H1 (cell line): ENCODE measurements around the gene DMRT1. TPM values are rescaled to one million over a fixed set of nuclear protein-coding genes. Genes with fewer than 3 reads are reported as not detected.

Experiments
- CTCF ChIA-PET: fragments of 300-600 bp; sonication (Branson Sonifier 250); formaldehyde crosslinking; loops from one replicate; lab custom pipeline; 2021; ENCODE audit not compliant: partially characterized antibody; lab: Charles Lee
- POLR2A ChIA-PET: fragments of 300-600 bp; sonication (Branson Sonifier 250); formaldehyde crosslinking; loops from one replicate; lab custom pipeline; 2021; ENCODE audit warnings: inconsistent platforms; ENCODE audit not compliant: partially characterized antibody; lab: Charles Lee
- DNase-seq, 2 experiments: peaks; one replicate each; pipeline versions ENCODE4 v3.0.0 to v3.0.0-alpha.2; 2010 to 2022; ENCODE audit warnings: low spot score in 2 of 2, low read depth in 1 of 2, mixed read lengths in 1 of 2
- FAIRE-seq: peaks from 2 replicates; lab custom pipeline; 2011; peaks lifted over from hg19 to GRCh38; lab: Jason Lieb, UNC
- H2AFZ ChIP-seq: 2 replicates; pipeline ENCODE4 v1.8.1; 2012; ENCODE audit warnings: low read length, inconsistent platforms
- H2AK5ac ChIP-seq: 2 replicates; pipeline ENCODE4 v1.6.1; 2013; ENCODE audit warnings: low read depth, low read length
- H2BK120ac ChIP-seq: replicated peaks from 2 replicates; pipeline ENCODE3; 2013; ENCODE audit warnings: low read depth, low read length, inconsistent platforms
- H2BK12ac ChIP-seq: 2 replicates; pipeline ENCODE4 v1.6.1; 2013; ENCODE audit warnings: low read depth, low read length
- H2BK15ac ChIP-seq: 2 replicates; pipeline ENCODE4 v1.6.1; 2013; ENCODE audit warnings: low read length
- H2BK20ac ChIP-seq: 2 replicates; pipeline ENCODE4 v1.6.1; 2013; ENCODE audit warnings: low read length
- H2BK5ac ChIP-seq: 2 replicates; pipeline ENCODE4 v1.6.1; 2013; ENCODE audit warnings: low read depth, low read length
- H3K14ac ChIP-seq: 2 replicates; pipeline ENCODE4 v1.6.1; 2013; ENCODE audit warnings: inconsistent platforms; ENCODE audit not compliant: insufficient read length
- H3K18ac ChIP-seq: 2 replicates; pipeline ENCODE4 v1.6.1; 2013; ENCODE audit warnings: low read length; ENCODE audit errors: extremely low read depth
- H3K23ac ChIP-seq: 2 replicates; pipeline ENCODE4 v1.6.1; 2013; ENCODE audit warnings: inconsistent platforms; ENCODE audit not compliant: insufficient read length
- H3K23me2 ChIP-seq: 2 replicates; pipeline ENCODE4 v1.6.1; 2013; ENCODE audit warnings: low read depth, low read length
- H3K27ac ChIP-seq: 2 replicates; pipeline ENCODE4 v1.6.1; 2011; ENCODE audit warnings: low read depth, low read length, inconsistent platforms
- H3K27me3 ChIP-seq, 4 experiments: replicated peaks in 1 of 4; 1 replicate in 1 of 4; 2 replicates in 3 of 4; pipeline versions ENCODE4 v1.6.1 to v1.8.1; 2011 to 2013; ENCODE audit warnings: low read length in 3 of 4, mild to moderate bottlenecking in 3 of 4, inconsistent platforms in 2 of 4, mixed read lengths in 2 of 4, moderate library complexity in 1 of 4; ENCODE audit not compliant: control insufficient read depth in 3 of 4, insufficient read depth in 3 of 4; ENCODE audit errors: extremely low read depth in 1 of 4
- H3K36me3 ChIP-seq, 4 experiments: 2 replicates each; pipeline versions ENCODE4 v1.6.1 to v1.8.1; 2011 to 2013; ENCODE audit warnings: mild to moderate bottlenecking in 4 of 4, low read length in 3 of 4, moderate library complexity in 2 of 4, control low read depth in 1 of 4, inconsistent platforms in 1 of 4; ENCODE audit not compliant: insufficient read depth in 4 of 4, control insufficient read depth in 2 of 4
- H3K4ac ChIP-seq: replicated peaks from 2 replicates; pipeline ENCODE3; 2013; ENCODE audit warnings: low read length, low read depth, mixed read lengths, inconsistent platforms; ENCODE audit not compliant: insufficient read length
- H3K4me1 ChIP-seq, 4 experiments: replicated peaks in 1 of 4; 1 replicate in 1 of 4; 2 replicates in 3 of 4; pipeline versions ENCODE4 v1.6.1 to v1.8.1; 2011 to 2013; ENCODE audit warnings: low read length in 3 of 4, inconsistent platforms in 2 of 4, mixed read lengths in 1 of 4; ENCODE audit not compliant: insufficient read depth in 4 of 4, control insufficient read depth in 3 of 4
- H3K4me2 ChIP-seq, 2 experiments: 2 replicates each; pipeline versions ENCODE4 v1.6.1 to v1.8.1; 2011 to 2013; ENCODE audit warnings: low read depth in 2 of 2, low read length in 2 of 2, control low read depth in 1 of 2, inconsistent platforms in 1 of 2, mild to moderate bottlenecking in 1 of 2; ENCODE audit not compliant: insufficient read depth in 1 of 2
- H3K4me3 ChIP-seq, 4 experiments: fragments of 200-600, 300-600 bp in 1 of 4; sonication (generic), shearing (Covaris generic), sonication (Bioruptor Twin) in 1 of 4; 2 replicates each; pipeline versions ENCODE4 v1.5.1 to v1.8.1; 2011 to 2016; ENCODE audit warnings: low read length in 4 of 4, low read depth in 3 of 4, control low read depth in 2 of 4, inconsistent platforms in 2 of 4, mild to moderate bottlenecking in 2 of 4, mixed read lengths in 1 of 4, moderate library complexity in 1 of 4; ENCODE audit not compliant: insufficient read depth in 2 of 4; ENCODE audit errors: extremely low read depth in 1 of 4
- H3K56ac ChIP-seq: replicated peaks from 2 replicates; pipeline ENCODE3; 2013; ENCODE audit warnings: low read depth, mild to moderate bottlenecking, mixed read lengths, low read length, inconsistent platforms; ENCODE audit not compliant: insufficient read length
- H3K79me1 ChIP-seq: 2 replicates; pipeline ENCODE4 v1.6.1; 2013; ENCODE audit warnings: low read depth, low read length, control low read depth
- H3K79me2 ChIP-seq, 2 experiments: 2 replicates each; pipeline versions ENCODE4 v1.6.1 to v1.8.1; 2012 to 2013; ENCODE audit warnings: low read length in 2 of 2, mild to moderate bottlenecking in 2 of 2, inconsistent platforms in 1 of 2; ENCODE audit not compliant: insufficient read depth in 2 of 2, control insufficient read depth in 1 of 2
- H3K9ac ChIP-seq, 4 experiments: replicated peaks in 1 of 4; 1 replicate in 1 of 4; 2 replicates in 3 of 4; pipeline versions ENCODE4 v1.6.1 to v1.8.1; 2011 to 2013; ENCODE audit warnings: low read depth in 3 of 4, low read length in 3 of 4, control low read depth in 2 of 4, mild to moderate bottlenecking in 2 of 4, moderate library complexity in 2 of 4, inconsistent platforms in 1 of 4; ENCODE audit errors: extremely low read depth in 1 of 4
- H3K9me3 ChIP-seq, 2 experiments: 2 replicates each; pipeline versions ENCODE4 v1.6.1 to v1.8.1; 2012 to 2013; ENCODE audit warnings: mild to moderate bottlenecking in 2 of 2, moderate library complexity in 2 of 2, control low read depth in 1 of 2, inconsistent platforms in 1 of 2, low read depth in 1 of 2, low read length in 1 of 2, mixed read lengths in 1 of 2; ENCODE audit not compliant: insufficient read depth in 2 of 2
- H4K20me1 ChIP-seq, 2 experiments: replicated peaks in 1 of 2; 2 replicates each; pipeline versions ENCODE3 to v1.8.1; 2011 to 2013; ENCODE audit warnings: inconsistent platforms in 2 of 2, low read length in 2 of 2, mild to moderate bottlenecking in 1 of 2; ENCODE audit not compliant: insufficient read depth in 2 of 2, control insufficient read depth in 1 of 2
- H4K5ac ChIP-seq: 2 replicates; pipeline ENCODE4 v1.6.1; 2013; ENCODE audit warnings: low read length, low read depth, mixed read lengths, inconsistent platforms; ENCODE audit not compliant: insufficient read length
- H4K8ac ChIP-seq: 2 replicates; pipeline ENCODE4 v1.8.0; 2013; ENCODE audit warnings: mild to moderate bottlenecking, moderate library complexity, low read length, inconsistent platforms; ENCODE audit not compliant: insufficient read depth; ENCODE audit errors: extremely low read depth
- H4K91ac ChIP-seq: replicated peaks from 2 replicates; pipeline ENCODE3; 2013; ENCODE audit warnings: low read length, mixed read lengths, inconsistent platforms; ENCODE audit not compliant: insufficient read length
- BACH1 ChIP-seq: IDR thresholded peaks from 2 replicates; pipeline ENCODE4 v1.6.1; 2012; ENCODE audit warnings: low read length, improper control_type of control experiment
- CTCF ChIP-seq, 3 experiments: IDR thresholded peaks; 1 replicate in 2 of 3; 2 replicates in 1 of 3; pipeline versions ENCODE4 v1.5.1 to v1.6.1; 2011; ENCODE audit warnings: low read length in 3 of 3, mild to moderate bottlenecking in 3 of 3, inconsistent platforms in 2 of 3, low read depth in 1 of 3, moderate library complexity in 1 of 3; ENCODE audit not compliant: insufficient read depth in 1 of 3; ENCODE audit errors: control extremely low read depth in 1 of 3
- JUN ChIP-seq: IDR thresholded peaks from 2 replicates; pipeline ENCODE4 v1.6.1; 2011; ENCODE audit warnings: low read depth, mild to moderate bottlenecking, improper control_type of control experiment, low read length
- PHF8 ChIP-seq: fragments of 200-600 bp; sonication (generic); conservative IDR thresholded peaks from 2 replicates; pipeline ENCODE4 v1.7.1; 2012; ENCODE audit warnings: low read depth, mild to moderate bottlenecking, inconsistent platforms, low read length, moderate library complexity
- RAD21 ChIP-seq, 2 experiments: IDR thresholded peaks in 1 of 2; conservative IDR thresholded peaks in 1 of 2; 2 replicates each; pipeline ENCODE4 v1.6.1; 2011; ENCODE audit warnings: low read depth in 2 of 2, low read length in 2 of 2, improper control_type of control experiment in 1 of 2, inconsistent platforms in 1 of 2, mild to moderate bottlenecking in 1 of 2, moderate library complexity in 1 of 2
- WGBS, 2 experiments: shearing (Covaris generic) in 1 of 2; methylation state at CpG; one replicate each; pipeline versions ENCODE4 v1.1.6 to v1.1.7; 2013 to 2015; ENCODE audit warnings: low lambda C conversion rate in 2 of 2, mixed read lengths in 2 of 2, inconsistent platforms in 1 of 2, low coverage in 1 of 2, missing lambda C conversion rate in 1 of 2; ENCODE audit not compliant: insufficient replicate concordance in 2 of 2, insufficient coverage in 1 of 2, insufficient read length in 1 of 2; ENCODE audit errors: extremely low coverage in 1 of 2, missing lambda C conversion rate in 1 of 2; 5-methylcytosine and 5-hydroxymethylcytosine counted together
- polyA plus RNA-seq, 7 experiments: library from polyadenylated mRNA; depleted of rRNA in 3 of 7; stranded (reverse) in 5 of 7; unstranded in 2 of 7; fragments of >200 nt in 5 of 7; fragments of 200-250 nt in 2 of 7; gene quantifications; 1 replicate in 5 of 7; 2 replicates in 1 of 7; 4 replicates in 1 of 7; pipeline versions ENCODE4 v1.2.1 to v1.2.3, GENCODE V29; 2011 to 2013; ENCODE audit warnings: missing spikeins in 2 of 7, mixed read lengths in 2 of 7
- total RNA-seq: library from RNA; stranded (reverse); fragmentation: NEBNext Ultra II Directional; extraction: Animal tissue kit (Norgen Biotek cat#: 25700); gene quantifications from 2 replicates; pipeline ENCODE4 v1.2.1, GENCODE V29; 2021

The DMRT1 gene
- total and polyA plus RNA-seq, 2 of the 8 experiments (the other 6 are each of a cell fraction or from before 2014, with no cell fraction given): 0.15 TPM; not detected in 1

- H2BK15ac ChIP-seq: no peak overlapping the region
- DNase-seq (no peak), FAIRE-seq (no peak)
- no peak overlapping the region for H3K4me3 ChIP-seq
- H3K9me3 ChIP-seq: peaks cover 36 to 38% of the 10 kb centered on the region in 2 experiments
- no peaks in the 10 kb centered on the region for H3K27me3 ChIP-seq
- H2BK120ac ChIP-seq: no peak overlapping the region
- no peak overlapping the region for H3K27ac ChIP-seq
- H3K4me2 ChIP-seq: no peak overlapping the region
- H3K23ac ChIP-seq: no peak overlapping the region
- H4K5ac ChIP-seq: no peak overlapping the region
- POLR2A ChIA-PET: no interaction called here
- 0 out of 2 replicates have a peak, but pooled peaks cover 2% of the 10 kb centered on the region for H3K23me2 ChIP-seq
- no peaks in the 10 kb centered on the region for H3K79me2 ChIP-seq
- no peak overlapping the region for H2AK5ac ChIP-seq
- 89% methylated on average over 2 of the region's 2 CpGs; no CpG with 5 or more reads in 1 of the 2 experiments for WGBS, 2 experiments
- H3K14ac ChIP-seq: no peak overlapping the region
- no peak overlapping the region for H2AFZ ChIP-seq
- H3K4me1 ChIP-seq: no peaks in the 10 kb centered on the region
- H4K91ac ChIP-seq: no peak overlapping the region
- H4K20me1 ChIP-seq: no peaks in the 10 kb centered on the region
- TF ChIP-seq CTCF (IDR thresholded peaks at IDR 0.05; ENCODE audit: control extremely low read depth in 1 of 3, insufficient read depth in 1 of 3, low read depth in 1 of 3, low read length in 3 of 3) (no peak), PHF8 (no peak), JUN (no peak), RAD21 (IDR thresholded peaks at IDR 0.05 in 1 of 2, conservative IDR thresholded peaks at IDR 0.05 in 1 of 2; ENCODE audit: low read depth in 2 of 2, low read length in 2 of 2) (no peak), BACH1 (no peak)
- CTCF ChIA-PET: interaction anchor here (1.3 to 4.4 kb wide), 5 partner anchors 24 to 109 kb away, joined by 4 to 57 read pairs (median 10); partner anchors contain the start of gene DMRT3
- H2BK20ac ChIP-seq: no peak overlapping the region
- H2BK12ac ChIP-seq: no peak overlapping the region
- H3K79me1 ChIP-seq: no peaks in the 10 kb centered on the region
- no peak overlapping the region for H2BK5ac ChIP-seq
- no peak overlapping the region for H4K8ac ChIP-seq
- no peaks in the 10 kb centered on the region for H3K36me3 ChIP-seq
- H3K9ac ChIP-seq: no peak overlapping the region
- H3K56ac ChIP-seq: no peak overlapping the region
- H3K18ac ChIP-seq: no peak overlapping the region
- H3K4ac ChIP-seq: no peak overlapping the region
Observed at GRCh38 chr9:1002678-1003077, 161.2 kb downstream of the DMRT1 start.
